HG03097 (cell line): Measurements from ENCODE around the gene SHC4.
"Not testable (repeated sequence)": the region's sequence is repeated elsewhere in the genome, so short reads cannot be mapped to it uniquely, and the experiment has no call there.

Source experiments
- ATAC-seq: cut with Tn5 transposase; IDR thresholded peaks from one replicate; pipeline ENCODE4 v1.9.1; 2021; ENCODE audit not compliant: unreplicated experiment, low FRiP score

The SHC4 gene

DNA sequence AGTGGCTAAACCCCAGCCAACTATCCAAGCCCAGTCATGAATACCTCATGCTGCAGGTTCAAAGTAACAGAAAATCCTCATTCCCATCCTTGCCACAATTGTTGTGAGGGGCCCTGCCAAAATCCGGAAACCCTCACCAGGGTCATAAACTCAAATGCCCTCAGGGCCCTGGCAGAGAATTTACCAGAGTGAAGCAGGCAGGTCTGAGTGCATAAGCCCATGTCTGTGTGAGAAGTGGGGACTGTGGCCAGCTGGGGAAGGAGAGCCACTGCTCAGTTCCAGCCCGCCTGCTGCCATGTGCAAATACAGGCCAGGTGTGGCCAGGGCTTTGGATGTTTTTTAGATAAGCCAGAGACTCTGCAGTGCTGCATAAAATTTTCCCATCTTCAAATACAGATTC, 159.8 kb downstream of the SHC4 start:
- ATAC-seq: no peak

DNA sequence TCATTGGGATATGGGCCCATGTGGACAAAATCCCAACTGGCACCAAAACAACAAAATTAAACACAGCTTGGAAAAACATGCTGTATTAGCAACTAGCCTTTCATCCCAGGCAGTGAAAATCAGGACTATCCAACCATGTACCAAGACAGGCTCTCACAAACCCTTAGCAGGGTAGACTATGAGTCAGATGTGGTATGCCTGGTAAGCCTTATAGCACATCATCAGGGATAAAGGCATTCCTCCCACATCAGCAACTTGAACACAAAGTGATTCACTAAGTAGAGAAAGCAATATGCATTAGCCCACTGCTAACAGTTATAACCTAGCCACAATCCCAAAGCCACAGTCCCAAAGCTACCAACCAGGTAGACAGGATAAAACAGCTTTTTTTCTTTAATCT, 160.9 kb downstream of the SHC4 start:
- ATAC-seq: no peak

DNA sequence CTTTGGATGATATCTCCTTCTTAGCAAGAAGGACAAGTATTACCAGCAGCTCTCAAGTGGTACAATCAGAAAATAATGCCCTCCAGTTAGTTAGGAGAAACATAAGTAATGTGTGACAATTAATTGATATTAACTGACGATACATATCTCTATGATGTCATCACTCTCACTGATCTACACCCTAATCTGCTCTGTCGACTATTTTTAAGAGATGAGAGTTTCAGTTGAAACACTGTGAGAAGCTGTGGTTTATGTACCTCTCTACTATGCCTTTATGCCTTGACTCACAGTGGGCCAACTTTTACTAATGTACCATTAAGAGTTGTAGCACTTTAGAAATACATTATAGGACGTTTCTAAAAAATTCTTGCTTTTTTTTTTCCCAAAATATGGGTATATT, 161.5 kb downstream of the SHC4 start:
- no peak for ATAC-seq

DNA sequence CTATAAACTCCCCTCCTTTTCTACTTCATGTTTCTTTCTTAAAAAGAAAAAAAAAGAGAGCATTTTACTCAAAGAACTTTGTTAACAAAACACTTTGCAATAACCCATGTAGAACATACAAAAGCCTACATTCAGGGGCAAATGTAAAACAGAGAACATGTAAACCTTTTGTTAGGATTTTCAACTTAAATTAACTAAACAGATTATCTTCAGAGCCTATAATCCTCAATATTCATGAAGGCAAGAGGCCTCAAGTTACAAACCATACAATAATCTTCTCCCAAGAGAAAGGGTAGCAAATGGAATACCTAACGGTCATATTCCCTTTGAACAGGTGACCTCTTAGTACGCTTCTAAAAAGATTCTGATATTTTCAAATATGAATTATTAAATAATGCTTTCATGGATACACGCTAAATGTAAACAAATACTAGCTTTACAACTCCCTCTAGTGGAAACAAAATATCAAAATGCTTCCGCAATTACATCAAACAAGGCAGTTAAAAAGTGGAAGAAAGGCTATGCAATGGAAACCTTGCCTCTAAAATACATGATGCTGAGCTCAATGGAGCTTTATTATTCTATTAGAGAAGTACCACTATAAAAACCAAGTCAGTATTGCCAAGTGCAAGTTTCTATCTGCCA, 162.8 kb downstream of the SHC4 start:
- ATAC-seq: no peak

DNA sequence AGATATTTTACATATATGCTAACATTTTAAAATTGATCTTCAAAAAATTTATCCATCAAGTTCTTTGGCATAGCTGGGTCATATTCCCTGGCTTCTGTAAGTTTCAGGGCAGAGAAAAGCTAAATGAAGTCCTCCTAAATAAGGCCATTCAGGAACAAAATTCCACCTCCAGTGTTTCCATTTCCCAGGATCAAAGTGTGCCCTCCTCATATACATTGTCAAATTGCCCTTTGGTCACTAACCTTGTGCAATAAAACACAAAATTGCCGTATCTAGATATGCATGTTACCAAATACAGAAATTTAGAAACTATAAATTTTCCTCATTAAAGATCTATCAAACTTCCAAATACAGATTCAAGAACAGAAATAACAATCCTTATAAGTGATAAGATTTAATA, 163.5 kb downstream of the SHC4 start:
- ATAC-seq: no peak

DNA sequence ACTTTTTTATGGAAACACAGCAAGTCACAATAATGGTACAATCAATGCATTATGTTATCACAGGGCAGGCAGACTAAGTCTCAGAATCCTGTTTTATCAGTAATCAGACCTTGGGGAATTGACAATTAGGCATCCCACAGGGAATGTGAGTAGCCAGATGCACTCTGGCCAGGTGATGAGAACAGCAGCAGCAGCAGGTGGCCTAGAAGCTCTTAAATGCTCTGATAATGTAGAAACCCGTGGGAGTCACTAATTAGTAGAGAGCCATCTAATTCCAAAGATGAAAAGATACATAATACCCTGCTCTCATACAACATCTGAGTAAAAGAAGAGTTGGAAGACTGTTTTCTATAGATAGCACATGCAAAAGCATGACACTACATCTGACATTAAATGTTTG, 165.4 kb downstream of the SHC4 start:
- ATAC-seq: no peak

DNA sequence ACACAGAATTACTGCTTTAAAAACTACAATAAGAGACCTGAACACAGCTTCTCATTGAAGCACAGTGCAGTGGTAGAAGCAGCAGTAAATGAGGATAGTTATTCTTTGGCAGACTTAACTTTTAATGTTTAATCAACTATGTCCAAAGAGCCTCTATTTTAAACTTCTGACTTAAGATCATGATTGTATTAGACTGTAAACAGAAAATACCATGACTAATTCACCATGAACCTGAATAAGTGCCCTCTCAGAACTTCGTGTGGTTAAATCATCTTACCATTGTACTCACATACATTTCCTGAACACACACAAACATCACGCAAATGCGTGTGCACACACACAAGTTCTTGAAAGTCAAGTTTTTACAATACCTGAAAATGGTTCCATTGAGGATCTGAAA, 166.8 kb downstream of the SHC4 start:
- ATAC-seq: peak; percentile 43

DNA sequence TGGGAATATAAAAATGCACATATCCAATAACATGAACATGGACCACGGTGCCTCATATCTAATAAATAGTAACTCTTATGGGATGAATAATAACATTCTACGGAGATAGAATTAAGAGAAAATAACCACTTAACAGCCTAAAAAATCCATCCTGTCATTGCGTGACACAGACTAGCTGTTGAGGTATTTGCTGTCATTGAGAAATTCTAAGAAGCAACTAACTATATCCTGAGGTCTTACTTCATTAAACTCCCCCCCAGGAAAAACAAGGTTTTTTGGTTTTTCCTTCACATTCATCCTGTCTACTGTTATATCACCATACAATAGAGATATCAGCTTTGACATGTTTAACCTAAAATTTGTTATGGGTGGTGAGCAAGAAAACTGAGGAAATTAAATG, 167.2 kb downstream of the SHC4 start:
- ATAC-seq: no peak

DNA sequence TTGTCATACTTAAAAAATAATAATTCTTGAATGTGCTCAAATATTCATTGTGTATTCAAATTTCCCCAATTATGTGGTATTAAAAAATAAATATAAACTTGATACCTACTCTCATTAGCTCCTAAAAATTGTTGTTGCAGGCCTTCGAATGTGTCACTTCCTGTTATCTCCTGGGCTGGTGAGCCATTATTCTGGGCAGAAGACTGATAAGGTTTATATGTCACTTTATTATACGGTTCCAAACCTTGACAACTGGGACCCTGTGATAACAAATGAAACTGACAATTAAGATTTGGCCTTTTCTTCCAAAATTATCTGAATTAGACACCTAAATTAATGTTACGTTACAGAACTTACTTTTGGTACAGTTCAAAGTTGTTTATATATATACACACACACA, 167.8 kb downstream of the SHC4 start:
- ATAC-seq: no peak

DNA sequence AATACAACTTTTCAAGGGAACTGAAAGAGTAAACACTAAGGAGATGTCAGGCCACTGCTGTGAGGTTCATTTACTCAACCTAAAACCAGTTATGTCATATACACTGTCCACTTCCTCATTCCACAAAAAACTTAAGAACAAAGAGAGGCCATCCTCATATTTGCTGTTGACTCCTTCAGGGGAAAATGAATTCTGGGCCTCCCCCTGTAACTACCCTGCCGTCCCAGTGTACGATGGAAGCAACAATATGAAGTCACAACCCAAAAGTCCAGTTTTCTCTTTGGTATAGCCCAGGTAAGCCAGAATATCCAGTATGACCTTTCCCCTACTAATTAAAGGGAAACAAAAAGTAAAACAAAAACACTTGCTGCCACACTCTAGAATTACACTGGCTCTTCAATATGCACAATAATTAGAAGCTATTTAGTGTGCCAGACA, 169.0 kb downstream of the SHC4 start:
- ATAC-seq: peak; percentile 63

DNA sequence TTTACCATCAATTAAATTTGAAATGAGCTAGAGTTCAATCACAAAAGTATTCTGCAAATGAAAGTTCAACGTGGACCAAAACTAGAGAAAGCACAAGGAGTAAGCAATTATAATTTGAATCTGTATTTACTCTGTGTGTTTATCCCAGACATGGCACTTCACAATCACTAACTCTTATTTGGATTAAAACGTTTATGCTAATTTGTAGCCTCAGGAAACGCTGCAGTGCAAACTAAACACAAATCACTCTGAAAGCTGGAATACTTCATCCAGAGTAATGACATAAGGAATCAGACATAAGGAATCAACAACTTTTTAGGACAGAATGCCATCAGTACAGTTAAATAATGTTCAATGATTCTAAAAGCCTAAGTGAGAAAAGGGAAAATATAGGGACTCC, 171.3 kb downstream of the SHC4 start:
- no peak for ATAC-seq

DNA sequence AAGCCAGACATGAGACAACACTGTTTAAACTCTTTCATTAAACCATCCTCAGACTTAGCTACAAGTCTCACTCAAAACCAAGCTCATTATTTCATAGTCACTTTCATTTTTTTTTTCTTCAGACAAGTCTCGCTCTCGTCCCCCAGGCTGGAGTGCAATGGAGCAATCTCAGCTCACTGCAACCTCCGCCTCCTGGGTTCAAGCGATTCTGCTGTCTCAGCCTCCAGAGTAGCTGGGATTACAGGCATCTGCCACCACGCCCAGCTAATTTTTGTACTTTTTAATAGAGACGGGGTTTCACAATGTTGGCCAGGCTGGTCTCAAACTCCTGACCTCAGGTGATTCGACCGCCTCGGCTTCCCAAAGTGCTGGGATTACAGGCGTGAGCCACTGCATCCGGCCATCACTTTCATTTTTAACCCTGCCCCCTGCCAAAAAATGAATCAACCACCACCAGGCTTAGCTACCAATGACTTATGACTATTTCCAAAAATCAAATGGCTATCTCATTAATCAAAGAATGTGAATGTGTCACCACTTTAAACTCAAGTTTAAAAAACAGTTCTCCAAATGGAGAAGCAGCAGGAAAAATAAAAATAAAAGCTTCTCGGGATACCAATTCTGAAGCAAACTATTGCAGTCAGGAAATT, 173.1 kb downstream of the SHC4 start:
- not testable (repeated sequence) for ATAC-seq

DNA sequence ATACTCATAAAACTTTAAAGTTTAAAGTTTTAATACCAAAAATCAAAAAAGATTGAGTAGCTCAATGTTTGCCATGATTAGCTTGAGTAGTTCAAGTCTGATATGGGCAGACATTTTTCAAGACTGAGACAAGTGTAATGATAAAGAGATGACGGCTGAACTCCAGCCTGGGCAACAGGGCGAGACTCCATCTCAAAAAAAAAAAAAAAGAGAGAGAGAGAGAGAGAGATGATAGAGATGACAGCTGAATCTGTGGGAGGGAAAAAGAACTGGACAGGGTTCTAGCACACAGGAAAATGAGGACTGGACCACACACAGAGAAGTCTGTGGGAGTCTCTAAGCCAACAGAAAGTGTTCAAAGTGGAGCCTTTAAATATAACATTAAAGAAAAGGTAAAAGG, 178.0 kb downstream of the SHC4 start:
- ATAC-seq: no peak

DNA sequence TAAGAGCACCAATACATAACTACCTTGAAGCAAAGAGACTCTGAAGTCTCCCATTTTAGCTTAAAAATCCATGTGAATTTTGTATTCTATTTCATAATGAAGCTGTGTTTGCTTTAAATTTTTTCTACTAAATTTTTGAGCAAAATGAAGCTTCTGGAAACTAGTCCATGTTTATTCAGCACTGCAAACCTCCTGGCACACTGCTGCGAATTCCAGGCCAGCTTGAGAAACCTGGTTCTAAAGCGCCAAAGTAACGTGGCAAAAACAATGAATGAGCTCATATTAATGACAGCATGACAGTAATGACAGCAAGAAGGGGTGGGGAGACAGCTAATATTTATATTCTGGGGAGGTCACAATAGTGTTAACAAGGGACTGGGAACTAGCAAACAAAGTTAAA, 178.5 kb downstream of the SHC4 start:
- no peak for ATAC-seq

DNA sequence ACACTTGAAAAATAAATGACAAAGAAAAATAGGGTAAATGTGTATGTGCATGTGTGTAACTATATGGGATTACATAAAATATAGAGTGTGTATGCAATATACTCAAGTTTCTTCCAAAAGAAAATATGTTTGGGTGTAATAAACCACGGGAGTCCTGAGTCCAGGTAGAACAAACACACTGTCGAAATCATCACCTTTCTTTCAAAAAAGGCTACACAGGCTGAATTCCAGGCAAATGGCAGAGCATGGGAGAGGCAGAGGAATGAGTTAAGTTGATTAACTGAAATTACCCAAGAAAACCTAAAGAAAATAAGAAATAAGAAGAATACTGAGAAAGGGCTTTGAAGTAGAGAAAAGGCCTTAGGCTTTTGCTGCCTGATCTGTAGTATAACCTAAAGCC, 179.0 kb downstream of the SHC4 start:
- ATAC-seq: no peak

DNA sequence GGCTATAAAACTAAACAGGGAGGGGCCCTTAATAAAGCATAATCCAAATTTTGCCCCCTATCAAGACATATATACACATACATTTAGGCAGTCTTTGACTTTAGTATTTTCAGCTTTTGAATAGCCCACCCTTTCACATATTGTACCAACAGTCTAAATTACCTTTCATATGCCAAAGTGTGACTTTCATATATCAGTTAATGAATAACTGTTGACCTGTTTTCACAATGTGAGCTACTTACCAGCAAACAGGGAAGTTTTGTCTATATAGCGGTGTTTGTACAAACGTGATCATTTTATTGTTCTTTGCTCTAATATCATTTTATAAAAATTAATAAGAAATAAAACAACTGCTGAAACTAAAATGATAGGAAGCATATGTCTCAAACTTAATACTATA, 180.8 kb downstream of the SHC4 start:
- ATAC-seq: no peak

DNA sequence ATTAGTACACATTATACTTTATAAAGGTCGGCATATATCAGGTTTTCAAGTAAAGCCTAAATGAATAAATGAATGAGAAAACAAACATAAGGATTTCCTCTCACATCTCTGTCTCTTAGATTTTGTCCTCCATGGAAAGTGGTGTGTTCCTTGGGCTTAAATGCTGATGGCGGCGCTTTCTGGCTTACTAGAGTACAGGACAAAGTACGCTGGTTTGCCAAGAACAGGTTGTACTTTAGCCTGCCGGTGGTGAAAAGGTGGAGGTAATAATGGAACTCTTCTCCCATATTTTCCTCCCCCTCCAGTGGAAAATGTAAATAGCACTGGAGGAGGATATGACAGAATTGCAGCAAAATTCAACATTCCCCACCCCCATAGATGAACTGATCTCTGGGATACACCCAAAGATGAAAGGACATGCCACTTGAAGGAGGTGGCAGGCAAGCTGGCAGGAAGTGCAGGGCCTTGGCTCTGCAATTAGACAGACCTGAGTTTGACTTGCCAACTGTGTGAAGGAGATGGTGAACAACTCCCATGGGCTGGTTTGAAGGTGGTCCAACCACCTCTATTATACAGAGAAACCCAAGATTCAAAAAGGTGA, 182.1 kb downstream of the SHC4 start:
- ATAC-seq: no peak

DNA sequence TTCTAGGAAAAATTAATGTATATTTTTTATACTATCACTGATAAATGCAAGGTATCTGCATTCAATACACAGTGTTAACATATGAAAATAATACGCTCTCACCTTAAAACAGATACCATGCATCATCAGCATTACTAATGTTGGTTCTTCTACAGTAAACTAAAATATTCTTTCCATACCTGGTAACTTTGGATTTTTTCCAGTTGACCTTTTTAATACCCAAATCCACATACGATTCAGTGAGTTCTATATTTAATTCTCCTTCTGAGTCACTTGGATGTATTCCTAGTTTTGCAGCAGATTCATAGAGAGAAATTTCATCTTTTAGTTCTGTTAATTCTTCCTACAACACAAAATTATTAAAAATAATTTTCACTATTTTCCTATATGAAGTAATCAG, 182.7 kb downstream of the SHC4 start:
- no peak for ATAC-seq

DNA sequence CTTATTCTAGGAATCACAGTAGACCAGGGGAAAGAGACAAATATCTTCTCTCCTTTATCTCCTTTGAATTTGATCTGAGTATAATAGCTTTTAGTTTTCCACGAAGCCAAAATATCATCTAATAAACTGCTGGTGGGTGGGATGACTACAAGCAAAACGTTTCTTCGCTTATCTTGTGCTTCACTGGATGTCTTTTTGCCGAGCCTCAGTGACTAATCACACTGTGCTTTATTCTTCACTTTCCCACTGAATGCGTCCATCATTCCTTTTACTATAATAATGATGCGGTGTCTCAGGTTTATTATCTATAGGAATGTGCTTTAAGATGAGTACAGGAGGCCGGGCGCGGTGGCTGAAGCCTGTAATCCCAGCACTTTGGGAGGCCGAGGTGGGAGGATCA, 185.4 kb downstream of the SHC4 start:
- ATAC-seq: no peak

DNA sequence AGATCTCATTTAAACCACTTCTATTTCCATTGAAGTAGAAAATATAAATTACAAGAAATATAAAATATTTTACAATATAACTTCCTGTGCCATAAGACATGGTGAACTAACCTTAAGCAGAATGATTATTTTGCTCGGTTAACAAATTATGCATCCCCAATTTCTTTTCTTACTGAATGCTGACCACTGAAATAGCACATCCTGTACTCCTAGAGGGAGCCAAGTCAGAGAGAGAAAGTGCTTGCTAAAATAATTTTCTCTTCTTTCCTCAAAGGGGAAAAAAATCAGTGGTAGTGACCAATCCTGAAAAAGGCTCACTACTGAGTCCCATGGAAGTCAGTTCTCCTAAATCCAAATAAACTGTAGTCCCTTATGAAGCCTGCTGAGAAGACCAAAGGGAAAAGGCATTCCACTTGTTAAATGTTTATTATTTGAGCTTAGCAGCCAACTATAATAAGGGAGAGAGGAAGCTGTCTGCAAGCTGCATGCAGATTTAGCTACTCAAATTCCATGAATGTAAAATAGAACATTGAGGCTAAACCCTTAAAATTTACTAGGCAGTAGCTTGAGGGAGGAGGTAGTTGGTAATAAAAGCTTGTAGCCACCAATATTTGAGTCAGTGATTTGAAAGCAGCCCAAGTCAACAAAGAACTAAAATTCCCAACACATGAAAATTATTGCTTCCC, 185.9 kb downstream of the SHC4 start:
- no peak for ATAC-seq

DNA sequence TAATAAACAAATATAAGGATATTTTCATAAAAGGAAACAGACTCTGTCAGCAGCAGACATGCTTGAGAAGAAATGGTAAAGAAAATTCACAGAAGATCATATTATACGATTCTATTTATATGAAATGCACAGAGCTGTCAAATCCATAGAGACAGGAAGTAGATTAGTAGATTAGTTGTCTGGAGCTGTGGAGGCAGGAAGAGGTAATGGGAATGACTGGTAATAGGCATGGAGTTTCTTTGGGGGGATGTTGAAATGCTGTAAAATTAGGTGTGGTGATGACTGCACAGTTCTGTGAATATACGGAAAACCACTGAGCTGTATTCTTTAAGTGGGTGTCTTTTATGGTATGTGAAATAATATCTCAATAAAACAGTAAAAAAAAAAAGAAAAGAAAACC, 188.2 kb downstream of the SHC4 start:
- ATAC-seq: no peak

DNA sequence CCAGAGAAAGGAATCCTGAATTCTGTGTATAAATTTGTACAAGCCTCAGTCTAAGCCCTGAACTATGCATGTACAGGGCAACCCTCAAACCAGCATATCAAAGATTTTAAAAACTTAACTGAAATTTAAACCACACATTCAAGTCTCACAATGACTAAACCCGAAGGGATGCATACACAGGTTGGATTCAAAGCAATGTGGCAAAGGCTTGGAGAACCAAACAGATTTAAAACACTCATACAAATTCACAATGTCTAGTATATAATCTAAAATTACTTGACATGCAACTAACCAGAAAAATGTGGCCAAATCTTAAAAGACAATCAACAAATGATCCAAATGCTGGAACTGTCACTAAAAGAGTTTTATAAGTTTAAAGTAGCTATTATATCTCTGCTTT, 189.2 kb downstream of the SHC4 start:
- no peak for ATAC-seq
